ENCODE results near the gene PRKAG3.

The PRKAG3 gene

GRCh38 chr2:218826791-218827190 lies 4.8 kb downstream of the PRKAG3 start:
- H3K36me3 Mint-ChIP-seq (ENCODE audit: low read depth), result no peaks in the 10 kb centered on the region

GRCh38 chr2:218824004-218824403 lies 7.6 kb downstream of the PRKAG3 start:
- no peak for TF ChIP-seq CTCF (IDR thresholded peaks at IDR 0.05; ENCODE audit: unreplicated experiment in 3 of 3)
- Mint-ChIP-seq H3K27ac (no peak overlapping the region), H3K4me3 (no peak overlapping the region), H3K36me3 (ENCODE audit: low read depth) (peaks cover 4% of the 10 kb centered on the region), H3K27me3 (ENCODE audit: low read depth) (peaks cover 19% of the 10 kb centered on the region), H3K9me3 (no peaks in the 10 kb centered on the region), H3K4me1 (peaks cover 12% of the 10 kb centered on the region)

More at GRCh38 chr2:218826791-218827190, 4.8 kb downstream of the PRKAG3 start:
- Mint-ChIP-seq H3K27ac (no peak overlapping the region), H3K4me1 (peaks cover 19% of the 10 kb centered on the region), H3K27me3 (ENCODE audit: low read depth) (peaks cover 23% of the 10 kb centered on the region), H3K9me3 (no peaks in the 10 kb centered on the region), H3K4me3 (no peak overlapping the region)
- no peak for TF ChIP-seq CTCF (IDR thresholded peaks at IDR 0.05; ENCODE audit: unreplicated experiment in 3 of 3)

GRCh38 chr2:218823196-218823855 lies 8.3 kb downstream of the PRKAG3 start:
- no peak for TF ChIP-seq CTCF (IDR thresholded peaks at IDR 0.05; ENCODE audit: unreplicated experiment in 3 of 3)
- H3K4me1 Mint-ChIP-seq, result peaks cover 8% of the 10 kb centered on the region

GRCh38 chr2:218822622-218823021 lies 9.0 kb downstream of the PRKAG3 start:
- Mint-ChIP-seq H3K27me3 (ENCODE audit: low read depth) (peaks cover 17% of the 10 kb centered on the region), H3K36me3 (ENCODE audit: low read depth) (peaks cover 9% of the 10 kb centered on the region)

More at GRCh38 chr2:218823196-218823855, 8.3 kb downstream of the PRKAG3 start:
- H3K27me3 Mint-ChIP-seq (ENCODE audit: low read depth), result peaks cover 19% of the 10 kb centered on the region
- peaks cover 7% of the 10 kb centered on the region for H3K36me3 Mint-ChIP-seq (ENCODE audit: low read depth)
- H3K9me3 Mint-ChIP-seq, result no peaks in the 10 kb centered on the region
- no peak overlapping the region for H3K27ac Mint-ChIP-seq
- H3K4me3 Mint-ChIP-seq, result no peak overlapping the region

GRCh38 chr2:218821605-218822211 lies 9.9 kb downstream of the PRKAG3 start:
- no peak for TF ChIP-seq CTCF (IDR thresholded peaks at IDR 0.05; ENCODE audit: unreplicated experiment in 3 of 3)
- Mint-ChIP-seq H3K4me3 (no peak overlapping the region), H3K4me1 (peaks cover 8% of the 10 kb centered on the region), H3K27me3 (ENCODE audit: low read depth) (peaks cover 9% of the 10 kb centered on the region), H3K9me3 (no peaks in the 10 kb centered on the region), H3K27ac (peak overlapping the region in 1 of 3 experiments; percentile 37), H3K36me3 (ENCODE audit: low read depth) (peaks cover 13% of the 10 kb centered on the region)

More at GRCh38 chr2:218822622-218823021, 9.0 kb downstream of the PRKAG3 start:
- Mint-ChIP-seq H3K4me3 (no peak overlapping the region), H3K27ac (no peak overlapping the region), H3K9me3 (no peaks in the 10 kb centered on the region), H3K4me1 (peaks cover 8% of the 10 kb centered on the region)
- no peak for TF ChIP-seq CTCF (IDR thresholded peaks at IDR 0.05; ENCODE audit: unreplicated experiment in 3 of 3)

All from nephron (organoid).